IPS-NIHi7 (cell line): ENCODE results near the gene KRTAP1-1.
"Not testable (repeated sequence)": the region's sequence is repeated elsewhere in the genome, so short reads cannot be mapped to it uniquely, and the experiment has no call there.

ENCODE experiments used
- DNase-seq: peaks from one replicate; pipeline ENCODE4 v3.0.0; 2012; ENCODE audit warnings: mixed read lengths; ENCODE audit errors: extremely low spot score

The KRTAP1-1 gene

GRCh38 chr17:41055130-41055529, 13.9 kb upstream of the KRTAP1-1 start, which contains the start of gene KRTAP2-2:
KRTAP2-2 (minus strand) TSS chr17:41055230; CDS start chr17:41055211, 19 bp downstream.
- not testable (repeated sequence) for DNase-seq

GRCh38 chr17:41054556-41054955, 13.3 kb upstream of the KRTAP1-1 start:
- DNase-seq, result not testable (repeated sequence)

DNA sequence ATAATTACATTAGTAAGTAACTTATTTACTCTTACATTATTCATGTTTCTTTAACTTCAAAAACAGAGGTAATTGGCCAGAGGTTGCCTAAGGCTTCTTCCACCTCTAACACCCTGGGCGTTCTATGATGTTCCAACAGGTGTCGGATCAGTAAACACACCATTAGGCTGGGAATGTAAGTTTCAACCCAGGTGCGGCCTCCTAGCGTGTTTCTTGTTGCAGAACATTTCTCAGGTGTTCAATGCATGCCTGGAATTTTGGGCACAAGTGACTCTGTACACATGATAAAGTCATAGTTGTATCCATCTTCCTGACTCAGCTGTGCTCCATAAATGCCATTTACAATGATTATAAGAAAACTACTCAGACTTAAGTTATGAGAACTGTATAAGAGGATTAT, 12.8 kb upstream of the KRTAP1-1 start:
- DNase-seq, result no peak

DNA sequence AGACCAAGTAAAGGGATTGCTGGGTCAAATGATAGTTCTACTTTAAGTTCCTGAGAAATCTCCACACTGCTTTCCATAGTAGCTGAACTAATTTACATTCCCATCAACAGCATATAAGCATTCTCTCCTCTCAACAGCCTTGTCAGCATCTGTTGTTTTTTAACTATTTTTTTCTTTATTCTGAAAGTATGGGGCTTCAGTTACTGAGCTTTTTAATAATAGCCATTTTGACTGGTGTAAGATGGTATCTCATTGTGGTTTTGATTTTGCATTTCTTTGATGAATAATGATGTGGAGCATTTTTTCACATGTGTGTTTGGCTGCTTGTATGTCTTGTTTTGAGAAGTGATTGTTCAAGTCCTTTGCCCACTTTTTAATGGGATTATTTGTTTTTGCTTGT, 11.3 kb upstream of the KRTAP1-1 start:
- no peak for DNase-seq

DNA sequence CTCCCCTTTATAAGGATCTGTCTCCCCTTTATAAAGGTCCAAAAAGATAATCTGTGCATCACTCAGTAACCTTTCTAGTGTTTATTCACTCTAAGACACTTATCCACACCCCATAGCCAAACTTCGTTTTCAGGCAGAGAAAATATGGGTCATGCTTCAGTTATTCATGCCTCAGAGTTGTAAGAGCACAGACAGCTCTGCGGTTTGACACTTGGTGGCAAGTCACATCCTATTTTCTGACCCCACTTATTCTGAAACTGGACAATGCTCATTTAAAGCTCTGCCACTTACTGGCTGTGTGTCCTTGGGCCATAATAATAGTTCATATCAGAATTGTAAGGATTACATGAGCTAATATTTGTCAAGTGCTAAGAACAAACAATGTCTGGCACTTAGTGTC, 7.9 kb upstream of the KRTAP1-1 start:
- DNase-seq, result no peak

DNA sequence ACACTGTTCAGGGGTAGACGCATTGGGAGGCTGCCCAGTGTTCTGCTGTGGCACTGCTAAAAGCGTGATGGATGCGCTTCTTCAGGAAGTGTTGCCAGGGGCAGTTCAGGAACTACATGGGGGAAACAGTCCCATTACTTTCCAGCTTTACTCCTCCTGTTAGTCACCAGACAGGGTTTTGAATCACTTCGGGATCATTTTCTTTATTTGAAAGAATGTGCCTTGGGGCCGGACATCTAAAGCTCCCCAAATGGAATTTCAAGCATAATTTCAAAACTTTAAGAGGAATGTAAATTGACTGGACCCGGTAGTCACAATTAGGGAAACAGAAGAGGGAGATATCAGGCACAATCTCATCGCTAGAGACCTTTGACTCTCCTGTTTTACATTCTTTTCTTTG, 7.2 kb upstream of the KRTAP1-1 start:
- DNase-seq, result no peak

- not testable (repeated sequence) for DNase-seq
These were observed 5.7 kb upstream of the KRTAP1-1 start, which contains the start of gene KRTAP2-1 for GRCh38 chr17:41046735-41047465. KRTAP2-1 (minus strand) TSS chr17:41047316; CDS start chr17:41047267, 49 bp downstream.

- no peak for DNase-seq
These were observed 1.7 kb upstream of the KRTAP1-1 start for GRCh38 chr17:41042953-41043352.

DNA sequence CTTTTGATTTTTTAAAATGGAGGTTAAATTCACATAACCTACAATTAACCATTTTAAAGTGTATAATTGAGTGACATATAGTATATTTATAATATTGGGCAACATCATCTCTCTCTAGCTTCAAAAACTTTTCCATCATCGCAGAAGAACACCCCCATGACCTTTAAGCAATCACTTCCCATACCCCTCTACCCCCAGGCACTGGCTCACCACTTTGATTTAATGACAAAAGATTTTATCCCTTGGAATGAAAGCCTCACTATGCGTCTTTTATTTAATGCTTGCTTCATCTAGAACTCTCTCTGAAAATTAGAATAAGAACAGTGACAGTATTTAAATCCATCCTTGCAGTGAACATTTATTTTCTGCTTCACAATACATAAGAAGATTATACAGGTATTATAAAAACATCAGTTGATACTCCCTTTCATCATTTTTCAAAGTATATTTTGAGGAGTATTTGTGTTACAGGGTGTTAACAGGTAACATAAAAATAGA, 3.3 kb downstream of the KRTAP1-1 start:
- no peak for DNase-seq

DNA sequence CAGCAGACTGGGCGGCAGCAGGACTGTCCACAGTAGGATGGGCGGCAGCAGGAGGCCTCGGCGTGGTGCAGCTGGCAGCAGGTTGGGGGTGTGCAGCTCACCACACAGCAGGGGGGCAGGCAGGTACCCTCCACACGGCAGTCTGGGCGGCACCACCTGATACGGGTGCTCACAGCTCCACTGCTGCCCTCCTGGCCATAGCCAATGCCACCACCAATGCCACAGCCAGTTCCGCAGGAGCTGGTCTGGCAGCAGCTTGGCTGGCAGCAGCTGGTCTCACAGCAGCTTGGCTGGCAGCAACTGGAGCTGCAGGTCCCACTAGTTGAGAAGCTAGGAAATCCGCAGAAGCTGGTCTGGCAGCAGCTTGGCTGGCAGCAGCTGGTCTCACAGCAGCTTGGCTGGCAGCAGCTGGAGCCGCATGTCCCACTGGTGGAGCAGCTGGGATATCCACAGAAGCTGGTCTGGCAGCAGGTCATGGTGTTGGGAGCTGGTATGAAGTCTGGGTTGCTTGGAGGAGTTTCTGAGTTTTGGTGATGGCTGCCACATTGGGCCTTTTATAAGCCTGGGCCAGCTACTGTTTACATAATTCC, 6.8 kb downstream of the KRTAP1-1 start, which contains the start of gene KRTAP1-3:
Gene KRTAP1-3, minus strand, starts transcription at position 529 of the 590 bp plus-strand sequence. Its CDS starts 53 bp downstream, at position 476.
- DNase-seq, result not testable (repeated sequence)

- no peak for DNase-seq
These were observed 11.5 kb downstream of the KRTAP1-1 start, which contains the start of gene KRTAP1-4 for GRCh38 chr17:41029633-41030245. KRTAP1-4 (minus strand) TSS chr17:41030195; CDS start chr17:41030078, 117 bp downstream.

DNA sequence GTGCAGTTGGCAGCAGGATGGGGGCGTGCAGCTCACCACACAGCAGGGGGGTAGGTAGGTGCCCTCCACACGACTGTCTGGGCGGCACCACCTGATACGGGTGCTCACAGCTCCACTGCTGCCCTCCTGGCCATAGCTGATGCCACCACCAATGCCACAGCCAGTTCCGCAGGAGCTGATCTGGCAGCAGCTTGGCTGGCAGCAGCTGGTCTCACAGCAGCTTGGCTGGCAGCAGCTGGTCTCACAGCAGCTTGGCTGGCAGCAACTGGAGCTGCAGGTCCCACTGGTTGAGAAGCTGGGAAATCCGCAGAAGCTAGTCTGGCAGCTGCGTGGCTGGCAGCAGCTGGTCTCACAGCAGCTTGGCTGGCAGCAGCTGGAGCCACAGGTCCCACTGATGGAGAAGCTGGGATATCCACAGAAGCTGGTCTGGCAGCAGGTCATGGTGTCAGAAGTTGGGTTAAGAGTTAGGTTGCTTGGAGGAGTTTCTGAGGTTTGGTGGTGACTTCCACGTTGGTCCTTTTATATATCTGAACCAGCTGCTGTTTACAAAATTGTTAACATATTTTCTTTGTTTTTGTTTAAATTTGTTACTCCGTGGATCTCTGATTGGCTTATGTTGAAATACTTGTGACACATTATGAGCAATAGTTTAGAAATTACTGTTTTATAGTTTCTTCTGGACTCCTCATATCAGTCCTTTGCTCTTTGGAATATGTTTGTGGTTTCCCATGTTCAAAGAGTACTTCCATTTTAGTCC, 14.4 kb downstream of the KRTAP1-1 start, which contains the start of gene KRTAP1-5:
Gene KRTAP1-5, minus strand, starts transcription at position 494 of the 757 bp plus-strand sequence. Its CDS starts 53 bp downstream, at position 441.
- no peak for DNase-seq

- DNase-seq, result no peak
These were observed 16.6 kb downstream of the KRTAP1-1 start for GRCh38 chr17:41024697-41025096.

GRCh38 chr17:41020336-41020735, 20.9 kb downstream of the KRTAP1-1 start:
- no peak for DNase-seq

DNA sequence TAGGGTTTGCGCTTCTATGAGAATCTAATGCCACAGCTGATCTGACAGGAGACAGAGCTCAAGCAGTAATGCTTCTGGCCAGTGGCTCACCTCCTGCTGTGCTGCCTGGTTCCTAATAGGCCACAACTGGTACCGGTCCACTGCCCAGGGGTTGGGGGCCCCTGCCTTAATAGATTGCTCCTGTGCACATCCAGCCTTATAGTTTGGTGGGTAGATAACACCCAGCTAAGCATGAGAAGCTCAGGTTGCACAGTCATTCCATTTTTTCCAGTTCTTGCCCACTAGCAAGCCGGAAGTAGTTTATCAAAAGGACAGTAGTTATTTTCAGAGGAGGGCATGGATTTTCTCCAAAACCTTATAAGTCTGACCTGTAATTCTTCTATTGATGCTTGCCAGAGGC, 21.8 kb downstream of the KRTAP1-1 start:
- DNase-seq, result no peak

DNA sequence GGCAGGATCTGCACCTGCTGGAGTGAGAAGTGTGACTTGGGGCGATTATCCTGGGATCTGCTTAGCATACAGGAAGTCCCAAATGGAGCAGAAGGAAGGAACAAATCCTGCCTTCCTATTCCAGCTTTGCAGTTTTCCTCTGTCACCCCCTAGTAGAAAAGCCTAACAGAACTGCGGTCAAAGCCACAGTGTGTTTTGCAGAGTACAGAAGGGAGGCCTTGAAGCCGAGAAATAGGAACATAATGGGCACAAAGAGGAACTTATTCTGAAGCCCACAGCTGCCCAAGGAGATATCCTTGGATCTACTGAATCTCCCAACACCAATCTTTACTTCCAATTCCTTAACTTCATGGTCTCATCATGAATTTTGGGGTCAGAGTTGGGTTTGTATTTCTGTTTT, 22.7 kb downstream of the KRTAP1-1 start:
- no peak for DNase-seq

GRCh38 chr17:41016578-41017215, 24.6 kb downstream of the KRTAP1-1 start:
- DNase-seq, result no peak

DNA sequence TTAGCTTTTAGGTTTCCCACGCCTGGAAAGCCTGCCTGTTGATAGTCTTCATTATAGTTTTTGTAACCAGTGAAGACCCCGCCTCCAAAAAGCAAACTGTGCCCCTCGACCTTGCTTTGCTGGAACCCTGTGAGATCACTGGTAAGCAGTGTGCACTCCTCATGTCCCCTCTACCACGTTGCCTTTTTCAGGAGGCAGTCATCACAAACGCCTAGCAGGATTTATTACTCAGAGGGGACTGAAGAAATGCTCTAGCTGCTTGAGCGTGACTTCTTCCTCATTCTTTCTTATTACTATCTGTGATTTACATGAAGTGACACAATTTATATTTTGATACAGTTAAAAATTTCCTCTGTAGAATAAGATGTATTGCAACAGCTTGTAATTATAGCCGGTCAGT, 25.8 kb downstream of the KRTAP1-1 start:
- DNase-seq, result no peak

- DNase-seq, result no peak
These were observed 27.6 kb downstream of the KRTAP1-1 start for GRCh38 chr17:41013606-41014005.

- no peak for DNase-seq
These were observed 28.1 kb downstream of the KRTAP1-1 start for GRCh38 chr17:41013181-41013580.
